Stomach (tissue), 4 donors: ENCODE measurements around the gene TENM4.

ENCODE experiments used
- CTCF ChIP-seq, 7 experiments: fragments of 450-650 bp in 4 of 7; fragments of 200-600 bp in 3 of 7; sonication (generic) in 3 of 7; IDR thresholded peaks; one replicate each; pipeline ENCODE4 v1.5.1; 2016 to 2019; ENCODE audit warnings: antibody characterized with exemption in 7 of 7, control low read depth in 2 of 7, mild to moderate bottlenecking in 1 of 7
- EP300 ChIP-seq: sonication (generic); formaldehyde crosslinking; IDR thresholded peaks from one replicate; pipeline ENCODE4 v1.6.1; 2017; ENCODE audit warnings: antibody characterized with exemption

DNA sequence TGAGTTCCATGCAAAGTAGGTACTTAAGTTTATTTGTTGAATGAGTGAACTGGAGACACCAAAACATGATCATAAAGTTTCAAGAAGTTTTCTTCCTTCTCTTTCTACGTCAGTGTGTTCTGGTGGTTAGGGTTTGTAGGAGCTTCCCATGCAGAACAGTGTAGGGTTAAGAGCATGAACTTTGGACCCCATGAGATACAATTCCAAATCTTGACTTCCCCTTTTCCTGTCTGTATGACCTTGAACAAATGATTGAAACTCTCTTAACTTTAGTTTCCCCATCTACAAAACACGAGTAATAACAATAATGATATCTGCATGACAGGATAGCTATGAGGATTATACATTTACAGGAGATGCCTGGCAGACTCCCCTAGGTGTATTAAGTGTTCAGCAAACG, 41.0 kb upstream of the TENM4 start:
- TF ChIP-seq CTCF (IDR thresholded peaks at IDR 0.05) = no peak
- TF ChIP-seq EP300 = no peak
